Panc1 (cell line): ENCODE measurements around the gene PDE6A.

Experiments used
- POLR2AphosphoS5 ChIP-seq: IDR thresholded peaks from 2 replicates; pipeline ENCODE4 v1.6.1; 2012; ENCODE audit warnings: mild to moderate bottlenecking, low read depth, low read length, moderate library complexity
- SIN3A ChIP-seq: IDR thresholded peaks from 2 replicates; pipeline ENCODE4 v1.6.1; 2012; ENCODE audit warnings: low read depth, mild to moderate bottlenecking, low read length, moderate library complexity, borderline replicate concordance; ENCODE audit not compliant: insufficient read depth
- TF ChIP-seq, protein P1 (sequence below): fragments of 450-650 bp; IDR thresholded peaks from 2 replicates; pipeline ENCODE4 v1.5.1; 2017; ENCODE audit warnings: mild to moderate bottlenecking
- TF ChIP-seq, protein P2 (sequence below), 2 experiments: IDR thresholded peaks; 2 replicates each; pipeline ENCODE4 v1.6.1; 2011 to 2012; ENCODE audit warnings: low read depth in 2 of 2, control low read depth in 1 of 2, low read length in 1 of 2, mild to moderate bottlenecking in 1 of 2, moderate library complexity in 1 of 2; ENCODE audit not compliant: insufficient read depth in 1 of 2

DNA sequence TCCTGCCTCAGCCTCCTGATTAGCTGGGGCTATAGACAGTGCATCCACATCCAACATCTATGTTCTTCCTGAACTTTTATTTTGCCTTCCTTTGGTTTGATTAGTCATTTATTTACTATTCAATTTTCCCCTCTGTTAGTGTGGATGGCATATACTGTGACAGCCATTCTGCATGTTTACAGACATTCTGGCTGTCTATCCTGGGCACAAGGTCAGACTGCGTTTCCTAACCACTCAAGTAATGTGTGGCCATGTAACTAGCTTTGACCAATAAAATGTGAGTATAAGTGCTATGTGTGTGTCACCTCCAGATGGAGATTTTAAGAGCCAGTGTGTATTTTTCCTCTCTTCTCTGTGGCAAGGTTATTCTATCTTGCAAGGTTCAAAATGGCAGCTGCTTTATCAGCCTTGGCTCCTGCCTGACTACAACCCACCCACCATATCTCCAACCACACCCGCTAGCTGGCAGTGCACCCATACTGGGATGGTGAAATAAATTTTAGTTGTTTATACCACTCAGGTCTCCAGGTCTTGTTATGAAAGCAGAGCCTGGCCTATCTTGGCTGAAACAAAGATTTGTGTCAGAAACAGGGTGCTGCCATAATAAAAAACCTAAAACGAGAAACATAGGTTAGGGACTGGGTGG is 32.2 kb downstream of the PDE6A start:
- TF ChIP-seq, protein P1, sequence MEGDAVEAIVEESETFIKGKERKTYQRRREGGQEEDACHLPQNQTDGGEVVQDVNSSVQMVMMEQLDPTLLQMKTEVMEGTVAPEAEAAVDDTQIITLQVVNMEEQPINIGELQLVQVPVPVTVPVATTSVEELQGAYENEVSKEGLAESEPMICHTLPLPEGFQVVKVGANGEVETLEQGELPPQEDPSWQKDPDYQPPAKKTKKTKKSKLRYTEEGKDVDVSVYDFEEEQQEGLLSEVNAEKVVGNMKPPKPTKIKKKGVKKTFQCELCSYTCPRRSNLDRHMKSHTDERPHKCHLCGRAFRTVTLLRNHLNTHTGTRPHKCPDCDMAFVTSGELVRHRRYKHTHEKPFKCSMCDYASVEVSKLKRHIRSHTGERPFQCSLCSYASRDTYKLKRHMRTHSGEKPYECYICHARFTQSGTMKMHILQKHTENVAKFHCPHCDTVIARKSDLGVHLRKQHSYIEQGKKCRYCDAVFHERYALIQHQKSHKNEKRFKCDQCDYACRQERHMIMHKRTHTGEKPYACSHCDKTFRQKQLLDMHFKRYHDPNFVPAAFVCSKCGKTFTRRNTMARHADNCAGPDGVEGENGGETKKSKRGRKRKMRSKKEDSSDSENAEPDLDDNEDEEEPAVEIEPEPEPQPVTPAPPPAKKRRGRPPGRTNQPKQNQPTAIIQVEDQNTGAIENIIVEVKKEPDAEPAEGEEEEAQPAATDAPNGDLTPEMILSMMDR, result no peak
- no peak for TF ChIP-seq POLR2AphosphoS5
- TF ChIP-seq, protein P2, sequence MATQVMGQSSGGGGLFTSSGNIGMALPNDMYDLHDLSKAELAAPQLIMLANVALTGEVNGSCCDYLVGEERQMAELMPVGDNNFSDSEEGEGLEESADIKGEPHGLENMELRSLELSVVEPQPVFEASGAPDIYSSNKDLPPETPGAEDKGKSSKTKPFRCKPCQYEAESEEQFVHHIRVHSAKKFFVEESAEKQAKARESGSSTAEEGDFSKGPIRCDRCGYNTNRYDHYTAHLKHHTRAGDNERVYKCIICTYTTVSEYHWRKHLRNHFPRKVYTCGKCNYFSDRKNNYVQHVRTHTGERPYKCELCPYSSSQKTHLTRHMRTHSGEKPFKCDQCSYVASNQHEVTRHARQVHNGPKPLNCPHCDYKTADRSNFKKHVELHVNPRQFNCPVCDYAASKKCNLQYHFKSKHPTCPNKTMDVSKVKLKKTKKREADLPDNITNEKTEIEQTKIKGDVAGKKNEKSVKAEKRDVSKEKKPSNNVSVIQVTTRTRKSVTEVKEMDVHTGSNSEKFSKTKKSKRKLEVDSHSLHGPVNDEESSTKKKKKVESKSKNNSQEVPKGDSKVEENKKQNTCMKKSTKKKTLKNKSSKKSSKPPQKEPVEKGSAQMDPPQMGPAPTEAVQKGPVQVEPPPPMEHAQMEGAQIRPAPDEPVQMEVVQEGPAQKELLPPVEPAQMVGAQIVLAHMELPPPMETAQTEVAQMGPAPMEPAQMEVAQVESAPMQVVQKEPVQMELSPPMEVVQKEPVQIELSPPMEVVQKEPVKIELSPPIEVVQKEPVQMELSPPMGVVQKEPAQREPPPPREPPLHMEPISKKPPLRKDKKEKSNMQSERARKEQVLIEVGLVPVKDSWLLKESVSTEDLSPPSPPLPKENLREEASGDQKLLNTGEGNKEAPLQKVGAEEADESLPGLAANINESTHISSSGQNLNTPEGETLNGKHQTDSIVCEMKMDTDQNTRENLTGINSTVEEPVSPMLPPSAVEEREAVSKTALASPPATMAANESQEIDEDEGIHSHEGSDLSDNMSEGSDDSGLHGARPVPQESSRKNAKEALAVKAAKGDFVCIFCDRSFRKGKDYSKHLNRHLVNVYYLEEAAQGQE (IDR thresholded peaks at IDR 0.05; ENCODE audit: insufficient read depth in 1 of 2, low read depth in 2 of 2, low read length in 1 of 2), result no peak
- no peak for TF ChIP-seq SIN3A
